H1 (cell line): ENCODE data around the gene MRPL11. TPM values are rescaled to one million over a fixed set of nuclear protein-coding genes. Genes with fewer than 3 reads are reported as not detected.

Experiments used
- CHD1 ChIP-seq: IDR thresholded peaks from 2 replicates; pipeline ENCODE4 v1.6.1; 2012; ENCODE audit warnings: low read depth, low read length, improper control_type of control experiment
- POLR2AphosphoS5 ChIP-seq: IDR thresholded peaks from 2 replicates; pipeline ENCODE4 v1.6.1; 2011; ENCODE audit warnings: low read depth, low read length
- polyA plus RNA-seq, 7 experiments: library from polyadenylated mRNA; depleted of rRNA in 3 of 7; stranded (reverse) in 5 of 7; unstranded in 2 of 7; fragments of >200 nt in 5 of 7; fragments of 200-250 nt in 2 of 7; gene quantifications; 1 replicate in 5 of 7; 2 replicates in 1 of 7; 4 replicates in 1 of 7; pipeline versions ENCODE4 v1.2.1 to v1.2.3, GENCODE V29; 2011 to 2013; ENCODE audit warnings: missing spikeins in 2 of 7, mixed read lengths in 2 of 7
- total RNA-seq: library from RNA; stranded (reverse); fragmentation: NEBNext Ultra II Directional; extraction: Animal tissue kit (Norgen Biotek cat#: 25700); gene quantifications from 2 replicates; pipeline ENCODE4 v1.2.1, GENCODE V29; 2021

Gene MRPL11
- total and polyA plus RNA-seq, 2 of the 8 experiments (the other 6 are each of a cell fraction or from before 2014, with no cell fraction given) = 105 to 141 TPM

GRCh38 chr11:66421492-66422205, 17.0 kb downstream of the MRPL11 start (continued):
- TF ChIP-seq POLR2AphosphoS5 = peak; percentile 84
- TF ChIP-seq CHD1 = no peak
